Cardiac fibroblast (primary cell): ENCODE data around the gene FGD3.

Experiments used
- DNase-seq, 2 donors: peaks; one replicate each; pipeline versions ENCODE4 v3.0.0 to v3.0.0-alpha.2; 2010; ENCODE audit warnings: low read depth in 2 of 2
- H3K4me3 ChIP-seq, 2 donors: replicated peaks in 1 of 2; 1 replicate in 1 of 2; 2 replicates in 1 of 2; pipeline ENCODE4 v1.5.1; 2011; ENCODE audit warnings: low read depth in 2 of 2, low read length in 2 of 2, mild to moderate bottlenecking in 2 of 2, moderate library complexity in 1 of 2
- CTCF ChIP-seq: IDR thresholded peaks from one replicate; pipeline ENCODE4 v1.5.1; 2011; ENCODE audit warnings: low read depth, mild to moderate bottlenecking, low read length, inconsistent platforms

The FGD3 gene

DNA sequence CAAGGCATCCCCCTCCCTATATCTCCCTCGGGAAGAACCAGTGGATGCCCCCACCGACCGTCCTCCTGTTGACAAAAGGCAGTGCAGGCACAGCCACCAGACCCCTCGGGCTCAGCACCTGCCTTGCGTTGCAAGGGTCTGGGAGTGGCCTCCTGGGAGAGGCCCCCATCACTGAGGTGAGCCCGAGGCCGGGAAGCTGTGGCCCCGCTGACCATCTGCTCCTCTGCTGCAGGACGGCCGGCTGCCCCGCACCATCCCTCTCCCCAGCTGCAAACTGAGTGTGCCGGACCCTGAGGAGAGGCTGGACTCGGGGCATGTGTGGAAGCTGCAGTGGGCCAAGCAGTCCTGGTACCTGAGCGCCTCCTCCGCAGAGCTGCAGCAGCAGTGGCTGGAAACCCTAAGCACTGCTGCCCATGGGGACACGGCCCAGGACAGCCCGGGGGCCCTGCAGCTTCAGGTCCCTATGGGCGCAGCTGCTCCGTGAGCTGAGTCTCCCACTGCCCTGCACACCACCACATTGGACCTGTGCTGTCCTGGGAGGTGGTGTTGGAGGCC lies 87.9 kb downstream of the FGD3 start:
- no peak for TF ChIP-seq CTCF
- no peak for DNase-seq
- H3K4me3 ChIP-seq, result no peak overlapping the region

DNA sequence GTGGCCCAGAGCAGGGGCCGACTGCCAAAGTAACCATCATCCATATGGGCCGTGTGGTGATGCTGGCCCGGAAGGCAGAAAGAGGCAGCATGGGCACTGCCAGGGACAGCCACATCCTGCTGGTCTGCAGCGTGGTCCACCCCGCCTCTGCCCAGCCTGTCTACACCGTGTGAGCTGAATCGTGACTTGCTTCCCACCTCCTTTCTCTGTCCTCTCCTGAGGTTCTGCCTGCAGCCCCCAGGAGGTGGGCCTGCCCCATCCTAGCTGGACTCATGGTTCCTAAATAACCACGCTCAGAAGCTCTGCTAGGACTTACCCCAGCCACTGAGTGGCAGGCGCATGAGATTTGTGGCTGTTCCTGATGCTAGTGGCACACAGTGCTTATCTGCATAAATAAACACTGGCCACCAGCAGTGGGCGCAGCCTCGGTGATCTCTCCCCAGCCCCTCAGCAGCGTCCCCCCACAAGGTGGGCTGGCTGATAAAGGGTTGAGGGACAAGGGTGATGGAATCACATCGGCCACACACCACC lies 88.6 kb downstream of the FGD3 start:
- no peak for TF ChIP-seq CTCF
- H3K4me3 ChIP-seq, result no peak overlapping the region
- DNase-seq, result no peak

GRCh38 chr9:93036887-93037475 lies 89.7 kb downstream of the FGD3 start:
- TF ChIP-seq CTCF, result no peak
- DNase-seq, result no peak
- H3K4me3 ChIP-seq, result no peak overlapping the region

GRCh38 chr9:93037476-93037971 lies 90.2 kb downstream of the FGD3 start:
- H3K4me3 ChIP-seq, result no peak overlapping the region
- no peak for DNase-seq
- no peak for TF ChIP-seq CTCF

GRCh38 chr9:93038918-93039317 lies 91.6 kb downstream of the FGD3 start:
- DNase-seq, result no peak
- no peak overlapping the region for H3K4me3 ChIP-seq
- no peak for TF ChIP-seq CTCF

- DNase-seq, result no peak
- no peak overlapping the region for H3K4me3 ChIP-seq
- no peak for TF ChIP-seq CTCF
Measured at GRCh38 chr9:93039456-93039855, 92.1 kb downstream of the FGD3 start.
